GM10266 (cell line): Measurements from ENCODE around the gene KLHL35.

Source experiments
- DNase-seq: peaks from one replicate; pipeline ENCODE4 v3.0.0; 2012; ENCODE audit errors: extremely low spot score
- TF ChIP-seq, protein P1 (sequence below): IDR thresholded peaks from 2 replicates; pipeline ENCODE4 v1.5.1; 2012; ENCODE audit warnings: mild to moderate bottlenecking, low read depth; ENCODE audit not compliant: control insufficient read depth, insufficient read depth; ENCODE audit errors: missing control alignments

The KLHL35 gene

DNA sequence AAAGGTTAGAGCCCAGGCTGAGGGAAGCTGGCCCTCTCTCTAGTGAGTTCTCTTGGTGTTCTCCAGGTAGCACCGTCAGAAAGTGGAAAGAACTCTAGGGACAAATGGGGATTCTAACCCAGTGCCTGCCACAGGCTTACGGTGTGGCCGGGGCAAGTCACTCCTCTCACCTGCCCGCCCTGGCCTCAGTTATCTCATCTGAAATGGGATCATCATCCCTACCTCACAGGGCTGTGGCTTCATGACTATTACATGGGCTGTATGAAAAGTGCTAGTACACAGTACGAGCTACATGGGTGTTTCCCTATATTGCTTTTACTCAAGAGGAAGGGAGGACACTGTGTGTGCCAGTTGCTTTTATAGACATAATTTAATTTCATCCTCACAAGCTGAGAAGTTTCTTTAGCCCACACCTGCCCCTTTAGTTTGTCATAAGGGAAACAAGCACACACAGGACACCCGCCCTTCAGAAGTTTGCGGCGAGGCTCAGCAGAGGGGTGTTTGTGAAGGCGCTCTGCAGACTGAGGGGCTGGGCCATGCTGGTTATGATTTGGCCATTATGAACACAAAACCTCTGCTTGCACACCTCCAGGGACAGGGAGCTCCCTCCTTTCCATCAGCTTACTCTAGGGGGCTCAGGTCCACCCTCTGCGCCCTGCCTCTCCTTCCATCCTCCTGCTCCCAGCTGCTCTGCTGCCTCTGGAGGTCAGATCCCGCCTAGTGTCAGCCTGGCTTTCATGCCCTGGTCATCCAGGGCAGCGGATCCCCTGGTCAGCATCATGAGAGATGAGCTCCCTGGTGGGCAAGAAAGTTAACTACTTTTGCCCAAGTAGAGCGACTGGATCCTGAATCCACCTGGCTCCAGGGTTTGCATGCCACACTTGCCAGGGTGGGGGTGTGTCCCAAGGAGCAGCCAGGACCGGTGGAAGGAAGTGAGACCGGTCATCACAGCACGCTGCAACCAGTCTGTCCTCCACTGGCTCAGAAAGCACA lies 1.2 kb downstream of the KLHL35 start:
- TF ChIP-seq, protein P1, sequence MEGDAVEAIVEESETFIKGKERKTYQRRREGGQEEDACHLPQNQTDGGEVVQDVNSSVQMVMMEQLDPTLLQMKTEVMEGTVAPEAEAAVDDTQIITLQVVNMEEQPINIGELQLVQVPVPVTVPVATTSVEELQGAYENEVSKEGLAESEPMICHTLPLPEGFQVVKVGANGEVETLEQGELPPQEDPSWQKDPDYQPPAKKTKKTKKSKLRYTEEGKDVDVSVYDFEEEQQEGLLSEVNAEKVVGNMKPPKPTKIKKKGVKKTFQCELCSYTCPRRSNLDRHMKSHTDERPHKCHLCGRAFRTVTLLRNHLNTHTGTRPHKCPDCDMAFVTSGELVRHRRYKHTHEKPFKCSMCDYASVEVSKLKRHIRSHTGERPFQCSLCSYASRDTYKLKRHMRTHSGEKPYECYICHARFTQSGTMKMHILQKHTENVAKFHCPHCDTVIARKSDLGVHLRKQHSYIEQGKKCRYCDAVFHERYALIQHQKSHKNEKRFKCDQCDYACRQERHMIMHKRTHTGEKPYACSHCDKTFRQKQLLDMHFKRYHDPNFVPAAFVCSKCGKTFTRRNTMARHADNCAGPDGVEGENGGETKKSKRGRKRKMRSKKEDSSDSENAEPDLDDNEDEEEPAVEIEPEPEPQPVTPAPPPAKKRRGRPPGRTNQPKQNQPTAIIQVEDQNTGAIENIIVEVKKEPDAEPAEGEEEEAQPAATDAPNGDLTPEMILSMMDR, result no peak
- no peak for DNase-seq

DNA sequence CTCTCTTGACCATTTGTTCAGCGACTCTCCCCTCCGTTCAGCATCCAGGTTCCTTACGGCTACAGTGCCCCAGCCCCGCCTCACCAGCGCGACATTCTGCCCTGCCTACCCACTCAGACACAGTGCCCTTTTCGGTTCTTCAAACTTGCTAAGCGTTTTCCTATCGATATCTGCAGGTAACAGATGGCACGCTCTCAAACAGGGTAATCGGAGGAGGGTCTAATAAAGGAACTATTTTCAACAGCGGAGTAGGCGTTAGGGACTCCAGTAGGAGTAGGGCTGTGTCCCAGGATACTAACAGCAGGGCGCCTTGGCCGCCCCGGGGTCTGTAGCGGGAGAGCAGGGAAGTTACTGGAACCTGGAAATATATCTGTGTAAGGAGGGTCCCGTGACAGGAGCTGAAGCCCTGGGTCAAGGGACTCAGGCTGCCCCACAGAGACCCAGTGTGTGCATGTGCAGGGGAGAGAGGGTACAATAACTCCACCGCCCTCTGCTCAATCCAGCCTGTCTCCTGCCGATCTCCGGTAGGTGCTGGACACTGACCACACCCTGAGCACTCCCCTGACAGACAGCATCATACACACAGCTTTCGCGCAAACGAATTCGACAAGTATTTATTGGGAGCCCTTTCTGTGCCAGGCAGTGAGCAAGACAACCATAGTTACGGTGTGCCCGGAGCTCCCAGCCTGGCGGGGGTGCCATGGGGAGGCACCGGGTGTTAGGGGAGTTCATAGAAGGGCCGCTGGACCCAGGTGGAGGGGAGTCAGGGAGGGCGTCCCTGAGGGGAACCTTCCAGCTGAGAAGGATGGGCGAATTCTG lies 2.1 kb downstream of the KLHL35 start:
- DNase-seq, result no peak
- TF ChIP-seq, protein P1, result no peak

DNA sequence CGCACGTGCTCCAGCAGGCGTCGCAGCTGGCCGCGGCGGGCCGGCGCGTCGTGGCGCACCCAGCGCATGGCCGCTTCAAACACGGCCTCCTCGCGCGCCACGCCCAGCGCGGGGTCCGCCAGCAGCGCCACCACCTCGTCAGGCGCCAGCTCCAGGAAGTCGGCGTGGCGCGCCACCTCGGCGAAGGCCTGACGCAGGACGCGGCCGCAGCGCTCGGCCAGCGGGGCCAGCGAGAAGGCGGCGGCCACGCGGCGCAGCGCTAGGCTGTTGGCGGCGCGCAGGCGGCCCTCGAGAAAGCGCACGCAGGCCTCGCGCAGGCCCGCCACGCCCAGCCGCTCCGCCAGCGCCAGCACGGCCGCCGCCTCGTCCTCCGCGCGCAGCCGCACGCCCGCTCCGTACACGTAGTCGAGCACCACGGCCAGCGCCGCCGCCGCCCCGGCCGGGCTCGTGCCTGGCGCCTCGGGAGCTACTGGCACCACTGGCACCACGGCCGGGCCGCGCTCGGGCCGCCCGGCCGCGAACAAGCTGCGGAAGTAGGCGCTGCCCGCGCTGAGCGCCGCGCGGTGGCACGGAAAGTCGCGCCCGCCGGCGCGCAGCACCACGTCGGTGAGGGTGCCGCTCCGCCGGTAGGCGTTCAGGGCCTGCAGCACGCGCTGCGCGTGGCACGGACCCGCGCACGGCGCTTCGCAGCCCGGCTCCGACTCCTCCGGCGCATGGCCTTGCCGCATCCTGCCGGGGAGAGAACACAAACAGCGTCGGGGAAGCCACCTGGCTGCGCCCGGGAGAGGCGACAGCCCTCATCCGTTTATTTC lies 2.9 kb downstream of the KLHL35 start:
- peak; percentile 83 for DNase-seq
- TF ChIP-seq, protein P1, result no peak

DNA sequence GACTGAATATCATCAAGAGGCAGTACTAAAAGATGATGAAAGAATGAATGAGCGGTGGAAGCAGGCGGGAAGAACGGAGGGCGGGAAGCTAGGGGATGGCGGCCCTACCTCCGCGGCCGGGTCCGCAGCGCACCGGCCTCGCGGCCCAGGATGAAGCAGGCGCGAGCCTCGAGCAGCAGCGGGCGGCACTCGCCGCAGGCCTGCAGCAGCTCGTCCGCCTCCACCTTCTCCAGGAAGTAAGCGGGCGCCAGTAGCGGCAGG lies 3.4 kb downstream of the KLHL35 start:
- TF ChIP-seq, protein P1, result no peak
- no peak for DNase-seq

DNA sequence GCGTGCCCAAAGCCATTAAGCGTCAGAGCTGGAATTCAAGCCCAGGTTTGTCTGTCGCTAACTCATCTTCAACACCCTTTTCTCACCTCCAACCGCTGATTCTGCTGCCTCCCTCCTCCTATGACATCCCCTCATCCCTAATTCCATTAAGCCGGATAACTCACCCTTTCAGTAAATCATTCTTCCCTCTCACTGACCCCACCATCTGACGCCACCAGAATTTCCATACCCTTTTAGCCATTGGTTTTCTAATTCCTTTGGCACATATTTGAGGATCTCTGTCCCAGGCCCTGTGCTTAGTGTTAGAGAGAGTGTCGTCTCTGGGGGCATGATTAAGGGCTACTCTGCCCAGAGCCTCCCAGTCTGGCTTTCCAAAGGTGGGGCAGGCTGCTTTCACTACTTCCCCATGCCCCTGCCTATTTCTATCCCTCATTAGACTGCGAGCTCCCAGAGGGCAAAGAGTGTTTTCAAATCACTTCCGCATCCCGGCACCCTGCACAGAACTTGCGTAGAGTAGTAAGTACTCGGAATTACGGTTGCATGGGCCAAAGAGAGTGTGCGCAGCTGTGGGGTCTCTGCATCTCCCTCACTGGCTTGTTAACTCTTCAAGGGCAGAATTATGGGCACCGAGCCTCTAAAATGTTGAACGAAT lies 3.9 kb downstream of the KLHL35 start:
- TF ChIP-seq, protein P1, result no peak
- DNase-seq, result no peak

DNA sequence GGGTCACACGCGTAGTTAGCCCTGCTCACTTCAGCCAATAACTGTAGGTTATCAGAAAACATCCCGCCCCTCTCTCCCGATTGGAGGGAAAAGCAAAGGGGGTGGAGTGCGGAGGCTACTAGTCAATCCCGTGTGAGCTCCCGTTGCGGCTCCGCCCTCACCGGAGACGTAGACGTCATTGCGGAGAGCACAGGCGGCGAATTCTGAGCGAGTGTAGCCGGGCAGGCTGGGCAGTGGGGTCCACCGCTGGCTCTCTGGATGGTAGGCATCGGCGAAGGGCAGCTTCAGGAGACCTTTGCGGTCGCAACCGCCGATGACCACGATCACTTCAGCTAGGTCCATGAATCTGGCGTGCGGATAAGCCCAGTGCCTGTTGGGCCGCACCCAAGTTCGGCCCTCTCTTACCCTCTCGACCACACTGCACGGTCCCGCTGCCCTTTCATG lies 4.7 kb downstream of the KLHL35 start:
- peak; percentile 83 for DNase-seq
- TF ChIP-seq, protein P1, result no peak
